PC-9 (cell line): ENCODE results near the gene CRHR2. TPM values are rescaled to one million over a fixed set of nuclear protein-coding genes. Genes with fewer than 3 reads are reported as not detected.

Experiments
- BruUV-seq: library from RNA; stranded (reverse); fragments of 400-500 nt; replicated peaks from 2 replicates; lab custom pipeline; 2021; lab: Mats Ljungman, UMichigan
- CTCF ChIA-PET: fragments of 300-600 bp; sonication (Branson Sonifier 250); formaldehyde crosslinking; loops from one replicate; lab custom pipeline; 2022; ENCODE audit warnings: antibody characterized with exemption; lab: Charles Lee
- POLR2A ChIA-PET: fragments of 300-600 bp; sonication (Branson Sonifier 250); formaldehyde crosslinking; loops from one replicate; lab custom pipeline; 2022; ENCODE audit warnings: antibody characterized with exemption; ENCODE audit not compliant: unreplicated experiment; lab: Charles Lee
- DNase-seq, 2 experiments: peaks; one replicate each; pipeline versions ENCODE4 v3.0.0 to v3.0.0-alpha.2; 2015 to 2022; ENCODE audit warnings: mixed read lengths in 1 of 2
- H2AFZ ChIP-seq: fragments of 200-600 bp; sonication (generic); 2 replicates; pipeline ENCODE4 v1.8.1; 2017; ENCODE audit warnings: antibody characterized with exemption
- H3F3A ChIP-seq: fragments of 200-600 bp; sonication (generic); 2 replicates; pipeline ENCODE4 v1.8.1; 2017; ENCODE audit warnings: antibody characterized with exemption, mild to moderate bottlenecking, low read depth; ENCODE audit not compliant: insufficient read depth
- H3K27ac ChIP-seq: fragments of 200-600 bp; sonication (generic); 2 replicates; pipeline ENCODE4 v1.6.1; 2016; ENCODE audit warnings: mixed run types
- H3K27me3 ChIP-seq: fragments of 200-600 bp; sonication (generic); 2 replicates; pipeline ENCODE4 v1.6.1; 2016; ENCODE audit warnings: low read depth, mixed run types; ENCODE audit not compliant: insufficient read depth
- H3K36me3 ChIP-seq: fragments of 200-600 bp; sonication (generic); 2 replicates; pipeline ENCODE4 v1.6.1; 2016; ENCODE audit warnings: low read depth, mixed run types
- H3K4me1 ChIP-seq: fragments of 200-600 bp; sonication (generic); replicated peaks from 2 replicates; pipeline ENCODE4 v1.6.1; 2016; ENCODE audit warnings: mixed run types; ENCODE audit not compliant: insufficient read depth
- H3K4me2 ChIP-seq: fragments of 200-600 bp; sonication (generic); 2 replicates; pipeline ENCODE4 v1.6.1; 2017; ENCODE audit warnings: mixed run types
- H3K4me3 ChIP-seq: fragments of 200-600 bp; sonication (generic); 2 replicates; pipeline ENCODE4 v1.6.1; 2016; ENCODE audit warnings: mixed run types
- H3K79me2 ChIP-seq: fragments of 200-600 bp; sonication (generic); 2 replicates; pipeline ENCODE4 v1.6.1; 2017; ENCODE audit warnings: low read depth, mixed run types
- H3K9me2 ChIP-seq: fragments of 200-600 bp; sonication (generic); 2 replicates; pipeline ENCODE4 v1.8.1; 2017; ENCODE audit warnings: mild to moderate bottlenecking; ENCODE audit not compliant: insufficient read depth
- H3K9me3 ChIP-seq: fragments of 200-600 bp; sonication (generic); 2 replicates; pipeline ENCODE4 v1.8.1; 2016; ENCODE audit warnings: low read depth; ENCODE audit not compliant: insufficient read depth
- H4K20me1 ChIP-seq: fragments of 200-600 bp; sonication (generic); 2 replicates; pipeline ENCODE4 v1.8.1; 2017; ENCODE audit not compliant: insufficient read depth
- CTCF ChIP-seq: fragments of 200-600 bp; sonication (generic); conservative IDR thresholded peaks from 2 replicates; pipeline ENCODE4 v1.6.1; 2017; ENCODE audit warnings: mixed run types, antibody characterized with exemption, mild to moderate bottlenecking, moderate library complexity
- EZH2 ChIP-seq: fragments of 200-600 bp; sonication (generic); IDR thresholded peaks from 2 replicates; pipeline ENCODE4 v1.8.0; 2017; ENCODE audit warnings: antibody characterized with exemption, low read depth
- intact Hi-C: fragments of 100-400 bp; cut with micrococcal nuclease; formaldehyde crosslinking; loops from one replicate; pipeline ENCODE4 v1.10.0; 2022; ENCODE audit not compliant: unreplicated experiment
- total RNA-seq: library from RNA; stranded (reverse); gene quantifications from 2 replicates; pipeline ENCODE4 v1.2.3, GENCODE V29; 2021

CRHR2 gene
- total RNA-seq, 1 experiment from 2014 or later = not detected

- Histone ChIP-seq H3K79me2 (peaks cover 5% of the 10 kb centered on the region; the same call in 1 of the 2 replicates), H3K9me2 (no peaks in the 10 kb centered on the region), H4K20me1 (peaks cover 98% of the 10 kb centered on the region), H3K4me1 (no peaks in the 10 kb centered on the region), H3K9me3 (no peaks in the 10 kb centered on the region), H3K4me2 (no peak overlapping the region), H3F3A (peaks cover 29% of the 10 kb centered on the region), H3K27me3 (no peaks in the 10 kb centered on the region), H3K27ac (no peak overlapping the region), H3K4me3 (no peak overlapping the region), H2AFZ (no peak overlapping the region), H3K36me3 (peaks cover 95% of the 10 kb centered on the region)
- TF ChIP-seq EZH2 (no peak), CTCF (peak; percentile 20; the same call in 1 of the 2 replicates)
- BruUV-seq = no TSS peak
- POLR2A ChIA-PET = no interaction called here
- DNase-seq = peak in 1 of 2 experiments; percentile 41
- CTCF ChIA-PET = no interaction called here
- intact Hi-C loops = loop anchor here (1.0 kb wide), 1 partner anchor 115 kb away; no protein-coding TSS in a partner anchor
Measured at GRCh38 chr7:30625283-30625682, 57.0 kb downstream of the CRHR2 start.

- intact Hi-C loops = no loop called here
- Histone ChIP-seq H3K27me3 (no peaks in the 10 kb centered on the region), H3K4me3 (no peak overlapping the region), H3K4me2 (no peak overlapping the region), H3K9me3 (no peaks in the 10 kb centered on the region), H3K36me3 (peaks cover 84% of the 10 kb centered on the region), H3K9me2 (no peaks in the 10 kb centered on the region), H3K79me2 (peaks cover 19% of the 10 kb centered on the region), H3F3A (peaks cover 19% of the 10 kb centered on the region), H3K27ac (no peak overlapping the region), H2AFZ (no peak overlapping the region), H3K4me1 (no peaks in the 10 kb centered on the region), H4K20me1 (peaks cover 97% of the 10 kb centered on the region)
- no peak for DNase-seq
- BruUV-seq = no TSS peak
- no peak for TF ChIP-seq CTCF
- TF ChIP-seq EZH2 = no peak
- ChIA-PET POLR2A (interaction anchor here (0.6 kb wide), 1 partner anchor 14 kb away, joined by 4 read pairs; no protein-coding TSS in a partner anchor), CTCF (interaction anchor here (0.6 kb wide), 2 partner anchors 13 to 454 kb away, joined by 5 to 9 read pairs; no protein-coding TSS in a partner anchor)
Measured at GRCh38 chr7:30618961-30619360, 63.3 kb downstream of the CRHR2 start.

GRCh38 chr7:30618080-30618676 lies 64.1 kb downstream of the CRHR2 start:
- no peak overlapping the region for H3K4me3 ChIP-seq
- H3K36me3 ChIP-seq = peaks cover 84% of the 10 kb centered on the region
- intact Hi-C loops = no loop called here
- no peak overlapping the region for H2AFZ ChIP-seq
- H3K4me1 ChIP-seq = no peaks in the 10 kb centered on the region
- H3K27me3 ChIP-seq = no peaks in the 10 kb centered on the region
- no peak for DNase-seq
- peaks cover 19% of the 10 kb centered on the region for H3F3A ChIP-seq
- H4K20me1 ChIP-seq = peaks cover 97% of the 10 kb centered on the region
- ChIA-PET CTCF (interaction anchor here (0.6 kb wide), 1 partner anchor 12 kb away, joined by 9 read pairs; no protein-coding TSS in a partner anchor), POLR2A (interaction anchor here (0.6 kb wide), 2 partner anchors 13 to 46 kb away, joined by 4 to 8 read pairs; no protein-coding TSS in a partner anchor)
- H3K4me2 ChIP-seq = no peak overlapping the region
- BruUV-seq = no TSS peak
- no peaks in the 10 kb centered on the region for H3K9me3 ChIP-seq
- no peak overlapping the region for H3K27ac ChIP-seq
- no peaks in the 10 kb centered on the region for H3K9me2 ChIP-seq
- peaks cover 26% of the 10 kb centered on the region for H3K79me2 ChIP-seq
- TF ChIP-seq EZH2 = no peak
- no peak for TF ChIP-seq CTCF
